ENCODE measurements around the gene ACTN4.

DNA sequence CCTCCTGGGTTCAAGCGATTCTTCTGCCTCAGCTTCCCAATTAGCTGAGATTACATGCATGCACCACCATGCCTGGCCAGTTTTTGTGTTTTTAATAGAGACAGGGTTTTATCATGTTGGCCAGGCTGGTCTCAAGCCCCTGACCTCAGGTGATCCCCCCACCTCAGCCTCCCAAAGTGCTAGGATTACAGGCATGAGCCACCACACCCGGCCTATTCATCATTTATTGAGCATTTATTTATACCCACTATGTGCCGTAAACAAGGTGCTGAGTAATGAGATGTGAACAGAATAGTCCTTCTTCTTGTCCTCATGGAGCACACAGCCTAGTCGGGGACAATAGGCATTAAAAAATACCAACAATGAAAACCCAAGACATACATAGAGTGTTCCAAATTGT, 25.6 kb downstream of the ACTN4 start:
- no peak for TF ChIP-seq POLR2A (IDR thresholded peaks at IDR 0.05)
- TF ChIP-seq, protein P1, sequence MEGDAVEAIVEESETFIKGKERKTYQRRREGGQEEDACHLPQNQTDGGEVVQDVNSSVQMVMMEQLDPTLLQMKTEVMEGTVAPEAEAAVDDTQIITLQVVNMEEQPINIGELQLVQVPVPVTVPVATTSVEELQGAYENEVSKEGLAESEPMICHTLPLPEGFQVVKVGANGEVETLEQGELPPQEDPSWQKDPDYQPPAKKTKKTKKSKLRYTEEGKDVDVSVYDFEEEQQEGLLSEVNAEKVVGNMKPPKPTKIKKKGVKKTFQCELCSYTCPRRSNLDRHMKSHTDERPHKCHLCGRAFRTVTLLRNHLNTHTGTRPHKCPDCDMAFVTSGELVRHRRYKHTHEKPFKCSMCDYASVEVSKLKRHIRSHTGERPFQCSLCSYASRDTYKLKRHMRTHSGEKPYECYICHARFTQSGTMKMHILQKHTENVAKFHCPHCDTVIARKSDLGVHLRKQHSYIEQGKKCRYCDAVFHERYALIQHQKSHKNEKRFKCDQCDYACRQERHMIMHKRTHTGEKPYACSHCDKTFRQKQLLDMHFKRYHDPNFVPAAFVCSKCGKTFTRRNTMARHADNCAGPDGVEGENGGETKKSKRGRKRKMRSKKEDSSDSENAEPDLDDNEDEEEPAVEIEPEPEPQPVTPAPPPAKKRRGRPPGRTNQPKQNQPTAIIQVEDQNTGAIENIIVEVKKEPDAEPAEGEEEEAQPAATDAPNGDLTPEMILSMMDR (IDR thresholded peaks at IDR 0.05), result no peak
